HepG2 (cell line): ENCODE results near the gene GSS. TPM values are rescaled to one million over a fixed set of nuclear protein-coding genes. Genes with fewer than 3 reads are reported as not detected.
A peak's percentile ranks its signal among the peaks of the same experiment; 100 is the strongest.

Experiments used
- AGO2 ChIP-seq: fragments of 200-400 bp; formaldehyde crosslinking; optimal IDR thresholded peaks from 2 replicates; pipeline ENCODE3; 2017; ENCODE audit warnings: mild to moderate bottlenecking, low read depth, low read length, moderate library complexity
- BCL6 ChIP-seq: IDR thresholded peaks from 2 replicates; pipeline ENCODE4 v1.6.1; 2016; ENCODE audit warnings: missing genetic modification reagents, missing compliant biosample characterization
- FOSL2 ChIP-seq: sonication (generic); formaldehyde crosslinking; IDR thresholded peaks from 2 replicates; pipeline ENCODE4 v1.4.0; 2020; ENCODE audit warnings: missing genetic modification reagents
- JUNB ChIP-seq: sonication (generic); formaldehyde crosslinking; IDR thresholded peaks from 2 replicates; pipeline ENCODE4 v1.8.0; 2022; ENCODE audit warnings: missing genetic modification reagents, mild to moderate bottlenecking, borderline replicate concordance
- MEIS1 ChIP-seq: sonication (generic); formaldehyde crosslinking; IDR thresholded peaks from 2 replicates; pipeline ENCODE4 v1.9.0; 2021; ENCODE audit warnings: mild to moderate bottlenecking, missing genetic modification reagents, moderate library complexity, borderline replicate concordance
- MYC ChIP-seq: sonication (generic); formaldehyde crosslinking; IDR thresholded peaks from 2 replicates; pipeline ENCODE4 v1.9.0; 2021; ENCODE audit warnings: missing genetic modification reagents, borderline replicate concordance
- REL ChIP-seq: sonication (generic); formaldehyde crosslinking; conservative IDR thresholded peaks from 2 replicates; pipeline ENCODE4 v1.8.0; 2022; ENCODE audit warnings: mild to moderate bottlenecking, missing genetic modification reagents, moderate library complexity
- RXRA ChIP-seq: sonication (generic); formaldehyde crosslinking; IDR thresholded peaks from 2 replicates; pipeline ENCODE4 v1.5.1; 2020; ENCODE audit warnings: missing genetic modification reagents
- SKI ChIP-seq: fragments of 450-650 bp; IDR thresholded peaks from one replicate; pipeline ENCODE4 v1.6.1; 2018; ENCODE audit warnings: mild to moderate bottlenecking; ENCODE audit not compliant: partially characterized antibody
- SRF ChIP-seq: IDR thresholded peaks from 2 replicates; pipeline ENCODE4 v1.6.1; 2011; ENCODE audit warnings: mild to moderate bottlenecking, low read depth, low read length, moderate library complexity
- TEAD3 ChIP-seq: optimal IDR thresholded peaks from 2 replicates; pipeline ENCODE3; 2016; ENCODE audit warnings: borderline replicate concordance
- ZMYM3 ChIP-seq: sonication (generic); formaldehyde crosslinking; IDR thresholded peaks from 2 replicates; pipeline ENCODE4 v1.5.1; 2020; ENCODE audit warnings: mild to moderate bottlenecking, missing genetic modification reagents
- ZNF333 ChIP-seq: sonication (generic); formaldehyde crosslinking; IDR thresholded peaks from 2 replicates; pipeline ENCODE4 v1.4.0; 2020; ENCODE audit warnings: mild to moderate bottlenecking, missing genetic modification reagents, borderline replicate concordance
- ZNF34 ChIP-seq: sonication (generic); formaldehyde crosslinking; IDR thresholded peaks from 2 replicates; pipeline ENCODE4 v1.4.0; 2020; ENCODE audit warnings: mild to moderate bottlenecking, missing genetic modification reagents, borderline replicate concordance
- polyA plus RNA-seq, 8 experiments: library from polyadenylated mRNA; depleted of rRNA in 3 of 8; stranded (reverse) in 7 of 8; unstranded in 1 of 8; fragments of >200 nt; fragmentation: Illumina TruSeq in 4 of 8; extraction: Trizol in 4 of 8; gene quantifications; 2 replicates each; pipeline versions ENCODE4 v1.2.1 to v1.2.3, GENCODE V29; 2011 to 2016; ENCODE audit warnings: low read depth in 4 of 8, missing spikeins in 1 of 8, mixed read lengths in 1 of 8; ENCODE audit not compliant: insufficient read depth in 1 of 8
- total RNA-seq, 5 experiments: library from RNA; depleted of rRNA; stranded (reverse); fragments of >200 nt; fragmentation: Illumina TruSeq; extraction: Trizol; gene quantifications; 2 replicates each; pipeline ENCODE4 v1.2.3, GENCODE V29; 2016; ENCODE audit warnings: low read depth in 1 of 5
- TF ChIP-seq, protein P1 (sequence below): sonication (generic); formaldehyde crosslinking; IDR thresholded peaks from 2 replicates; pipeline ENCODE4 v1.4.0; 2020; ENCODE audit warnings: mild to moderate bottlenecking, missing genetic modification reagents
- TF ChIP-seq, protein P2 (sequence below): IDR thresholded peaks from 2 replicates; pipeline ENCODE4 v1.6.1; 2016; ENCODE audit warnings: missing compliant biosample characterization, missing genetic modification reagents, borderline replicate concordance
- TF ChIP-seq, protein P3 (sequence below): sonication (generic); formaldehyde crosslinking; IDR thresholded peaks from 2 replicates; pipeline ENCODE4 v1.4.0; 2020; ENCODE audit warnings: missing genetic modification reagents, low read depth, mild to moderate bottlenecking, borderline replicate concordance
- TF ChIP-seq, protein P4 (sequence below): IDR thresholded peaks from 2 replicates; pipeline ENCODE4 v1.6.1; 2018; ENCODE audit warnings: missing genetic modification reagents, mild to moderate bottlenecking, missing compliant biosample characterization
- TF ChIP-seq, protein P5 (sequence below): fragments of 450-650 bp; IDR thresholded peaks from 2 replicates; pipeline ENCODE4 v1.6.1; 2017; ENCODE audit warnings: mild to moderate bottlenecking

Gene GSS
- total and polyA plus RNA-seq, 2 of the 13 experiments (the other 11 are each of a cell fraction or from before 2014, with no cell fraction given) = 80.1 to 102 TPM

DNA sequence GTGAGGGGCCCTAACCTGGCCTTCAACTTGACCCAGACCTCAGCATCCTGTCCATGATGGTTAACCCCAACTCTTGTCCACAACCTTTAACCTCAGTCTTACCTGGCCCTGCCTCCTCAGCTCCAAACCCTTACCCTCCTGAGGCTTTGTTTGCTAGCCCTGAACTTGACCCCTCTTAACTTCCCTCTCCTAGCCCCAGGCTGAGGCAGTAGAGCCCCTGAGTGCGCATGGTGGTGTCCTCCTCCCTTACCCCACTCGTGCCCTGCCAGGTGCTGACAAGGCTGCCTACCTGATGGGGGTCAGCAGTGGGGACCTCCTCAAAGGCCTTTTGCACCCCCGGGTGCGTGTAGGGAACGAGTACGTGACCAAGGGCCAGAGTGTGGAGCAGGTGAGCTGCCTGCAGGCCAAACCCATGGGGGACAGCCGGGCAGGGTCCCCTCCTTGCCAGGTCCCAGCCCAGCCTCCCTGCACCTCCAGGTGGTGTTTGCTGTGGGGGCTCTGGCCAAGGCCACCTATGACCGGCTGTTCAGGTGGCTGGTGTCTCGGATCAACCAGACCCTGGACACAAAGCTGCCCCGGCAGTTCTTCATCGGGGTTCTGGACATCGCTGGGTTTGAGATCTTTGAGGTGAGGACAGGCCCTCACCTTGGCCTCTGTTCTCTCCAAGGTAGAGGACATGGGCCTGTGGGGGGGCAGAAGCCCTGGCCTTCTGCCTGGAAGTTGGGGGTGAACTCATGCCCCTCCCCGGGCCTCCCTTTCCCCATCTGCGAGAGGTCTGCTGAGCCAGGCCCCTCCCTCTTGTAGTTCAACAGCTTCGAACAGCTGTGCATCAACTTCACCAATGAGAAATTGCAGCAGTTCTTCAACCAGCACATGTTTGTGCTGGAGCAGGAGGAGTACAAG lies 31.9 kb upstream of the GSS start (continued):
- TF ChIP-seq, protein P1, sequence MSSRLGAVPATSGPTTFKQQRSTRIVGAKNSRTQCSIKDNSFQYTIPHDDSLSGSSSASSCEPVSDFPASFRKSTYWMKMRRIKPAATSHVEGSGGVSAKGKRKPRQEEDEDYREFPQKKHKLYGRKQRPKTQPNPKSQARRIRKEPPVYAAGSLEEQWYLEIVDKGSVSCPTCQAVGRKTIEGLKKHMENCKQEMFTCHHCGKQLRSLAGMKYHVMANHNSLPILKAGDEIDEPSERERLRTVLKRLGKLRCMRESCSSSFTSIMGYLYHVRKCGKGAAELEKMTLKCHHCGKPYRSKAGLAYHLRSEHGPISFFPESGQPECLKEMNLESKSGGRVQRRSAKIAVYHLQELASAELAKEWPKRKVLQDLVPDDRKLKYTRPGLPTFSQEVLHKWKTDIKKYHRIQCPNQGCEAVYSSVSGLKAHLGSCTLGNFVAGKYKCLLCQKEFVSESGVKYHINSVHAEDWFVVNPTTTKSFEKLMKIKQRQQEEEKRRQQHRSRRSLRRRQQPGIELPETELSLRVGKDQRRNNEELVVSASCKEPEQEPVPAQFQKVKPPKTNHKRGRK (CRISPR knock-in tag) = no peak
- TF ChIP-seq ZNF333 (CRISPR knock-in tag) = no peak
- TF ChIP-seq MYC (CRISPR knock-in tag) = peak; percentile 5; the same call in 1 of the 2 replicates
- peak; percentile 85 for TF ChIP-seq RXRA
- 0 out of 2 replicates have a peak, but pooled peaks have one; percentile 19 for TF ChIP-seq REL (CRISPR knock-in tag)
- peak; percentile 23; the same call in 1 of the 2 replicates for TF ChIP-seq JUNB (CRISPR knock-in tag)
- TF ChIP-seq BCL6 (CRISPR knock-in tag) = 0 out of 2 replicates have a peak, but pooled peaks have one; percentile 23
- peak; percentile 15; the same call in 1 of the 2 replicates for TF ChIP-seq FOSL2
- TF ChIP-seq, protein P2, sequence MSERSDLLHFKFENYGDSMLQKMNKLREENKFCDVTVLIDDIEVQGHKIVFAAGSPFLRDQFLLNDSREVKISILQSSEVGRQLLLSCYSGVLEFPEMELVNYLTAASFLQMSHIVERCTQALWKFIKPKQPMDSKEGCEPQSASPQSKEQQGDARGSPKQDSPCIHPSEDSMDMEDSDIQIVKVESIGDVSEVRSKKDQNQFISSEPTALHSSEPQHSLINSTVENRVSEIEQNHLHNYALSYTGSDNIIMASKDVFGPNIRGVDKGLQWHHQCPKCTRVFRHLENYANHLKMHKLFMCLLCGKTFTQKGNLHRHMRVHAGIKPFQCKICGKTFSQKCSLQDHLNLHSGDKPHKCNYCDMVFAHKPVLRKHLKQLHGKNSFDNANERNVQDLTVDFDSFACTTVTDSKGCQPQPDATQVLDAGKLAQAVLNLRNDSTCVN (CRISPR knock-in tag) = 0 out of 2 replicates have a peak, but pooled peaks have one; percentile 17
- TF ChIP-seq ZNF34 (CRISPR knock-in tag) = no peak
- TF ChIP-seq, protein P3, sequence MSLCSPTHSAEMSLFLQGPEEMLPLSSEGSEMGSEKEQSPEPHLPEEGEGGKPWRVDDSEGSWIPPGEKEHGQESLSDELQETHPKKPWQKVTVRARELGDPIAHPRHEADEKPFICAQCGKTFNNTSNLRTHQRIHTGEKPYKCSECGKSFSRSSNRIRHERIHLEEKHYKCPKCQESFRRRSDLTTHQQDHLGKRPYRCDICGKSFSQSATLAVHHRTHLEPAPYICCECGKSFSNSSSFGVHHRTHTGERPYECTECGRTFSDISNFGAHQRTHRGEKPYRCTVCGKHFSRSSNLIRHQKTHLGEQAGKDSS (CRISPR knock-in tag) = peak; percentile 49; the same call in 1 of the 2 replicates
- no peak for TF ChIP-seq ZMYM3
- 0 out of 2 replicates have a peak, but pooled peaks have one; percentile 28 for TF ChIP-seq MEIS1 (CRISPR knock-in tag)
- TF ChIP-seq SRF = no peak
- peak; percentile 57 for TF ChIP-seq SKI
- no peak for TF ChIP-seq TEAD3
- TF ChIP-seq, protein P4, sequence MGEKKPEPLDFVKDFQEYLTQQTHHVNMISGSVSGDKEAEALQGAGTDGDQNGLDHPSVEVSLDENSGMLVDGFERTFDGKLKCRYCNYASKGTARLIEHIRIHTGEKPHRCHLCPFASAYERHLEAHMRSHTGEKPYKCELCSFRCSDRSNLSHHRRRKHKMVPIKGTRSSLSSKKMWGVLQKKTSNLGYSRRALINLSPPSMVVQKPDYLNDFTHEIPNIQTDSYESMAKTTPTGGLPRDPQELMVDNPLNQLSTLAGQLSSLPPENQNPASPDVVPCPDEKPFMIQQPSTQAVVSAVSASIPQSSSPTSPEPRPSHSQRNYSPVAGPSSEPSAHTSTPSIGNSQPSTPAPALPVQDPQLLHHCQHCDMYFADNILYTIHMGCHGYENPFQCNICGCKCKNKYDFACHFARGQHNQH (CRISPR knock-in tag) = no peak
- TF ChIP-seq AGO2 = peak; percentile 75
- TF ChIP-seq, protein P5, sequence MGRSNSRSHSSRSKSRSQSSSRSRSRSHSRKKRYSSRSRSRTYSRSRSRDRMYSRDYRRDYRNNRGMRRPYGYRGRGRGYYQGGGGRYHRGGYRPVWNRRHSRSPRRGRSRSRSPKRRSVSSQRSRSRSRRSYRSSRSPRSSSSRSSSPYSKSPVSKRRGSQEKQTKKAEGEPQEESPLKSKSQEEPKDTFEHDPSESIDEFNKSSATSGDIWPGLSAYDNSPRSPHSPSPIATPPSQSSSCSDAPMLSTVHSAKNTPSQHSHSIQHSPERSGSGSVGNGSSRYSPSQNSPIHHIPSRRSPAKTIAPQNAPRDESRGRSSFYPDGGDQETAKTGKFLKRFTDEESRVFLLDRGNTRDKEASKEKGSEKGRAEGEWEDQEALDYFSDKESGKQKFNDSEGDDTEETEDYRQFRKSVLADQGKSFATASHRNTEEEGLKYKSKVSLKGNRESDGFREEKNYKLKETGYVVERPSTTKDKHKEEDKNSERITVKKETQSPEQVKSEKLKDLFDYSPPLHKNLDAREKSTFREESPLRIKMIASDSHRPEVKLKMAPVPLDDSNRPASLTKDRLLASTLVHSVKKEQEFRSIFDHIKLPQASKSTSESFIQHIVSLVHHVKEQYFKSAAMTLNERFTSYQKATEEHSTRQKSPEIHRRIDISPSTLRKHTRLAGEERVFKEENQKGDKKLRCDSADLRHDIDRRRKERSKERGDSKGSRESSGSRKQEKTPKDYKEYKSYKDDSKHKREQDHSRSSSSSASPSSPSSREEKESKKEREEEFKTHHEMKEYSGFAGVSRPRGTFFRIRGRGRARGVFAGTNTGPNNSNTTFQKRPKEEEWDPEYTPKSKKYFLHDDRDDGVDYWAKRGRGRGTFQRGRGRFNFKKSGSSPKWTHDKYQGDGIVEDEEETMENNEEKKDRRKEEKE = no peak
